Pulmonary artery endothelial cell (primary cell): ENCODE data around the gene DENND1B. TPM values are rescaled to one million over a fixed set of nuclear protein-coding genes. Genes with fewer than 3 reads are reported as not detected.
"Not testable (repeated sequence)": the region's sequence is repeated elsewhere in the genome, so short reads cannot be mapped to it uniquely, and the experiment has no call there.

Experiments
- DNase-seq: peaks from one replicate; pipeline ENCODE4 v3.0.0-alpha.2; 2011; ENCODE audit warnings: low read depth, low spot score
- total RNA-seq: library from RNA; depleted of rRNA; stranded (reverse); fragments of >200 nt; gene quantifications from 2 replicates; pipeline ENCODE4 v1.2.3, GENCODE V29; 2014

Gene DENND1B
- total RNA-seq, 1 donor from 2014 or later = 3.8 TPM

GRCh38 chr1:197559655-197560054 is 215.6 kb downstream of the DENND1B start:
- DNase-seq = no peak

- DNase-seq = no peak
Measured at GRCh38 chr1:197559244-197559643, 216.0 kb downstream of the DENND1B start.

GRCh38 chr1:197557302-197557701 is 218.0 kb downstream of the DENND1B start:
- DNase-seq = no peak

- no peak for DNase-seq
Measured at GRCh38 chr1:197553281-197553680, 222.0 kb downstream of the DENND1B start.

GRCh38 chr1:197546989-197547388 is 228.3 kb downstream of the DENND1B start:
- no peak for DNase-seq

- no peak for DNase-seq
Measured at GRCh38 chr1:197544553-197544952, 230.7 kb downstream of the DENND1B start.

GRCh38 chr1:197544130-197544529 is 231.2 kb downstream of the DENND1B start:
- no peak for DNase-seq

GRCh38 chr1:197541411-197541810 is 233.9 kb downstream of the DENND1B start:
- no peak for DNase-seq

GRCh38 chr1:197526736-197527371 is 248.4 kb downstream of the DENND1B start:
- DNase-seq = no peak

GRCh38 chr1:197521118-197521739 is 254.1 kb downstream of the DENND1B start:
- no peak for DNase-seq

- DNase-seq = no peak
Measured at GRCh38 chr1:197519741-197520334, 255.4 kb downstream of the DENND1B start.

- no peak for DNase-seq
Measured at GRCh38 chr1:197515421-197515820, 259.9 kb downstream of the DENND1B start.

- no peak for DNase-seq
Measured at GRCh38 chr1:197510691-197511378, 264.4 kb downstream of the DENND1B start.

GRCh38 chr1:197496722-197497121 is 278.6 kb downstream of the DENND1B start:
- DNase-seq = no peak

- not testable (repeated sequence) for DNase-seq
Measured at GRCh38 chr1:197491505-197491904, 283.8 kb downstream of the DENND1B start.

- peak; percentile 3 for DNase-seq
Measured at GRCh38 chr1:197486946-197487345, 288.3 kb downstream of the DENND1B start.

GRCh38 chr1:197485790-197486189 is 289.5 kb downstream of the DENND1B start:
- no peak for DNase-seq

GRCh38 chr1:197481101-197481500 is 294.2 kb downstream of the DENND1B start:
- no peak for DNase-seq

- no peak for DNase-seq
Measured at GRCh38 chr1:197480446-197480845, 294.8 kb downstream of the DENND1B start.

GRCh38 chr1:197472141-197472540 is 303.1 kb downstream of the DENND1B start:
- DNase-seq = no peak

- no peak for DNase-seq
Measured at GRCh38 chr1:197471248-197471985, 303.9 kb downstream of the DENND1B start.

GRCh38 chr1:197470330-197470729 is 304.9 kb downstream of the DENND1B start:
- no peak for DNase-seq
